Measurements from ENCODE around the gene MLX.
A peak's percentile ranks its signal among the peaks of the same experiment; 100 is the strongest.

Gene MLX, protein sequence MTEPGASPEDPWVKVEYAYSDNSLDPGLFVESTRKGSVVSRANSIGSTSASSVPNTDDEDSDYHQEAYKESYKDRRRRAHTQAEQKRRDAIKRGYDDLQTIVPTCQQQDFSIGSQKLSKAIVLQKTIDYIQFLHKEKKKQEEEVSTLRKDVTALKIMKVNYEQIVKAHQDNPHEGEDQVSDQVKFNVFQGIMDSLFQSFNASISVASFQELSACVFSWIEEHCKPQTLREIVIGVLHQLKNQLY

DNA sequence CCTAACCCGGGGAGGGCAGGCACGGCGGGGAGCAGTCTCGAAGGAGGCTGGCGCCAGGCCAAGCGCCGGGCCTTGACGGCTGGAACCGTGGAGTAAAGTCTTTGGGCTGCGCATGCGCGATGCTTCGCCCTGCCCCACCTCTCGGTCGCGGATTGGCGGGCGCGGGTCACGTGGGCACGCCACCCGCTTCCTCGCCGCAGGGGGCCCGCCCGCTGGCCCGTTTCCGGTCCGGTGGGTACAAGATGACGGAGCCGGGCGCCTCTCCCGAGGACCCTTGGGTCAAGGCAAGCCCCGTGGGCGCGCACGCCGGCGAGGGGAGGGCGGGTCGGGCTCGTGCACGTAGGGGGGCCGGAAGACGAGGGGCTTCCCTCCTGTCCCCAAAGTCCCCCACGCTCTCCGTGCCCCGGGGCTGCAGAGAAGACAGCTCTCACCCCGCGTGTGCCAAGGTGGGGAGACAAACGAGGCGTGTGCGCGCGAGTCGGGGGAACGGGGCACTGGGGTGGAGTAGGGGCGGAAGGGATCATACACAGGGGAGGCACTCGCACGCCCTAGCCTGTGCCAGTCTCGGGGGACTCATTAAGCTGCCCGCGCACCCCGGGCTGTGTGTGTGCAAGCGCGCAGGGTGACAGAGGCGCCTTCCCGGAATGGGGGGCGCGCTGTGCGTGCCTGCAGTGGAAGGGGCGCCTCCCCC is at the start of gene MLX:
TSS of gene MLX (plus strand) at position 218 of the 691 bp plus-strand sequence. CDS start at position 243, 25 bp downstream.
- peak; percentile 97 for DNase-seq (ENCODE audit: low spot score)

DNA sequence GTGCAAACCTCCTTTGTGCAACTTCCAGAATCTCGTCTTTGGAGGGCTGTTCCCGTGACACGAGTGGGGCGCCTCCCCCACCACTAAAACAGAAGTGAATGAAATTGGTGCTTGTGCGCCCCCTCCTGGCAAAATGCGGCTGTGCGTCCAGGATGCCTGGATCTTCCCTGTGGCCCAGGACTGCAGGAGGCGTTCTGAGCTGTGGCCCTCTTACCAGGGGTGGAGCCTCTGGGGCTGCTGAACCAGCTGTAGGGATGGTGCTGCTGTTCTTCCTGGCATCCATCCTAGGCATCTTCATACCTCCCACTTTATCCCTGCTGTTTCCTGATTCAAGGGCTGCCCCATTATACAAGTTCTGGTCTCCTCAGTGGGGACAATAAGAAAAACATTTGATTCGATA is 49.4 kb upstream of the MLX start:
- DNase-seq (ENCODE audit: low spot score): peak; percentile 86

DNA sequence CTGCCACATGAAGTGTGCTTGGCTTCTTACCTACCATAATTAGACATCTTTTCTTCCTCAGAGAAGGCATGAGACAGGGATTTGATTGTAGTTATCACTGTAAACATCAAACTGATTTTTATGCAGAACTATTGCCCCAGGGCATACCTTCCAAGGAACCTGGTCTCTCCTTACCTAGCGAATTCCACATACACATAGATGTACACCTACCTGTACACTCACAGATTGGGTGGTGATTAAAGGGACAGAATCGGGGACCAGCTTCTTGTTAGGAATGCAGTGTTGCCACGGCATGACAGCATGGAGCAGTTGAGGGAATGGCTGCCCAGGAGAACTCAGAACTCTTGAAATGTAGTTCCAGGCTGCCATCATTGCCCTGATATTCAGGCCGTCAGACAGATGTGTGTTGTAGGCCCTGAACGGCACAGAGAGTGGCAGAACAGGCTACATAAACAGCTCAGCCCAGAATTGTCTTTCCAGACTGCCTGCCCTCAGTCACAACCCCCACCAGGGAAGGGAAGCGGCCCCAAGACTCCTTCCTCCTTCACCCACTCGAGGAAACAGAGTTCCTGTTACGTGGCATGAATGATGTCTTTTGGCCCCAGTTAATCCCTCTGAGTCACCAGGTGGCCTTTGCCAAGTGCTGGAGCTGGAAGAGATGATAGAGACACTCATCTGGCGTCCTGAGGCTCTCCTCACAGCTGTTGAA is 48.7 kb upstream of the MLX start:
- DNase-seq (ENCODE audit: low spot score): peak; percentile 90

DNA sequence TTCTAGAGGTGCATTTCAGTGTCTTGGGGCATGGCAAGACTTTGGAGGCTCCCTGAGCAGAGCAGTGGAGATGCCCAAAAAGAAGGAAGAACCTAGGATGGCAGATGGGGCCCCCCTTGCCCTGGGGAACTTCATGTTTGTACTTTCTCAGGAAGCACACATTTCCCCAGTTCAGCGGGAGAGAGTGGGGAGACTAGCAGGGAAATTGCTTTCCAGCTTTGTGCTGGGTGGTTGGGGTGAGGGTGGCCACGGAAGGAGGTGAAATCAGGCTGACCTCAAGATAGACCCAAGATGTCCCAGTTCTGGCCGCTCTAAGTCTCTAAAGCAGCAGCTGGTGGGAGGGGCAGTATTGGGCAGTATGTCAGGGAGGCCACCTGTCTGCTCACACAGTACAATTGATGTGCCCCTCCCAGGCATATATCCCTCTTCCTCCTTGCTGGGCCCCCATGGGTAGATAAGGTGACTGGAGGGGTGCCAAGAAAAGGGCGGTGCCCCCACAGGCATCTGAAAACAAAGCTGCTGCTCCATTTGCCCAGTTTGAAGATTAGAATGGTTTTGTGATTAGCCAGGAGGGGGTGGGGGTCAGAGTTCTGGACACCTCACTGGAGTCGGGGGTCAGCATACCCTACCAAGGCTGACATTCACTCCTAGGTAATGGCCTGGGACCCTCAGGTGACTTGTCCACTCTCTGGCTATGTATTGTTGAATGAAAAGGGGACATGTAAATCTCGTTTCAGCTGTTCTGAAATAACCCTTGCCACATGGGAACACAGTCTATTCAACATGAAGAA is 48.0 kb upstream of the MLX start:
- DNase-seq (ENCODE audit: low spot score): peak; percentile 85

DNA sequence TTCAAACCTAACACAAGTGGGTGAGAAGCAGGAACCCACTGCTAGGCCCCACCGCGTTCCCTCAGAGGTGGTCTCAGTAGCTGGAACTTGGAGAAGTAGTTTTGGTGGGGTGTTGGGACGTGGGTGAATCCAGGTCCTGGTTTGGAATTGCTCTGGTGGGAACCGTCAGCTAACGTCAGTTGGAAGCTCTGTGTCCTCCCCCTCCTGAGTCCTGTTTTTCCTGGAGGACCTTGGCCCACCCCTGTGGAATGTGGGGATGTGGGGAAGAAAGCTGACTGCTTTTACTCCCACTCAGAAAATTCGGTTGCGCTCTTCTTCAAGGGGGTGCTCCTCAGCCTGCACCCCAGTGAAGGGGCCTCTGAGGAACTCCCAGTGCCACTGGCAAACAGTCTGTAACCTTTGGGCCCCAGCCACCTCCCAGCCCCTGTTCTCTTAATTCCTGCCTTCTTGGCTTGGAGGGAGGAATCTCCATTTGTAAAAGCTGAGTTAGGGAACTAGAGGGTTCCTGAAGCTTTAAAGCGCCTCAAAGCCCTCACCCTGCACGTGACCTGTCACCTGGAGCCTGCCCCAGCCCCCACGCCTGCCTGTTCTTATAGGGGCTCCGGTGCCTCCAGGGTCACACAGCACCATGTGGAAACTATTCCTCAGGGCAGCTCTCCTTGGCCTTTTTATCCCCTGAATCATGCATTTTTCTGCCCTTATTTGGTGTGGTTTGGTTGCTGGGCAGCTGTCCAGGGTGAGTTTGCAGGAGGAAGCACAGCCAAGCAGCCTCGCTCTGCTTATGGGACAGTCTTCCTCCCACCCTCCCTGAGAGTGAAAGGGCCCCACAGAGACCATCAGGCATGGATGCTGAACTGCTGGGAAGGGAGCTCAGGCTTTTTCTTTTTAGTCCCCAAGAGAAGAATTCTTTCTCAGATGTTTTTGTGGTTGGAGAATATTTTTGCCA is 47.1 kb upstream of the MLX start:
- DNase-seq (ENCODE audit: low spot score): peak; percentile 40

DNA sequence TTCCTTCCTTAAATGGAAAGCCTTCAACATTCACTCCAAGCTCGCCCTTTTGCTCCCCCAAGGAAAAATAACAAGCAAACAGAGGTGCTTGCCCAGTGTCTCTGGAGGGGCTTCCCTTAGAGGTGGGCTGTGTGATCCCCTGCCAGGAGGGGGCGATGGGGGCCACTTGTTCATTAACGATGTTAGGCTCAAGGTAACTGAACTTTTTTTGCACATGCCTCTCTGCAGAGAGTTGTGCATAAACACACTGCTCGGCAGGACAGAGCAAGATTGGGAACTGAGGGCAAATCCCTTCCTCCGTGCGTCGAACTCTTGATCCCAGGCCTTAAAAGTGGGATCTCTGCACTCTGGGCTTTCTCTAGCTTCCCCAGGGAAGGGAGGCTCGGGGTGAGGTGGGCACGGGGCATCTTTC is 46.4 kb upstream of the MLX start:
- DNase-seq (ENCODE audit: low spot score): no peak

DNA sequence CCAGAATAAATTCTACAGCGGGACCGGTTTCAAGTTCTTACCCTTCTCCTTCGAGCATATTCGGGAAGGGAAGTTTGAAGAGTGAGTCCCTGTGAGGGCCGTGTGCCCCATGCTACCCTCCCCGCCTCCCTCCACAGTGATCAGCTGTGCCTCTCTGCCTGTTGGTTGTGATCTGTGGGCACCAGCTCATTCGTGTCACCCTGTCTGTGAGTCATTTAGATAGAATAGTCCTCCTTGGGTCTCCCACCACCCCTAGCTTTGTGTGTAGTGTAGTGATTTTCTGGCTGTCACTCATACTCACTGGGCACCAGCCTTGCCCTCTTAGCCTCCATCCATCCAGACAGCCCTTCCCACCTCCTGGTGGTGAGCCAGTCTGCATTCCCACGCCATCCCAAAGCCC is 45.9 kb upstream of the MLX start:
- DNase-seq (ENCODE audit: low spot score): no peak

DNA sequence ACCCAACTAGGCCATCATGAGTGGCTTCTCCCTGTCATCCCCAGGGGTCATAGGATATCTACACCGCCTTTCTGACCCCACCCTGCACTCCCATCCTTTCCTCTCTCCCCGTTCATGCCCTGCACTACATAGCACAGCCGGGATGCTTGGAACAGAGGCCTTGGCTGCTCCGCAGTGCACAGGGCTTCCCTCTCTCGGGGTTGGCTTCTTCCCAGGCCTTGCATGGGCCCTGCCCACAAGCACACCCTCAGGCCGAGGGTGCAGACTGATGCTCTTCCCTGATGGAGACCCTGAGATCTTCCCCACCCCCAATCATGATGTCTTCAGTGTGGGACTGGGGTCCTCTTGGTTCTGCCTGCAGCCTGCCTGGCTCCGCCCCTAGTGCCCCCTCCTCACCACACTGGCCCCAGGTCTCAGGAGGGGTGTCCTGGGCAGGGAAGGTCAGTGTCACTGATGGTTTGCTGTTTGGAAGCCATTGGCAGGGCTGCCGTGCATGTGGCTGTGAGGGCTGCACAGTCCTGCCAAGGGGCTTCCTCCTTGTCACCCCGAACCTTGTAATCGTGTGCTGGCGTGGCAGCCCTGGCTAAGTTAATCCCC is 45.1 kb upstream of the MLX start:
- no peak for DNase-seq (ENCODE audit: low spot score)

DNA sequence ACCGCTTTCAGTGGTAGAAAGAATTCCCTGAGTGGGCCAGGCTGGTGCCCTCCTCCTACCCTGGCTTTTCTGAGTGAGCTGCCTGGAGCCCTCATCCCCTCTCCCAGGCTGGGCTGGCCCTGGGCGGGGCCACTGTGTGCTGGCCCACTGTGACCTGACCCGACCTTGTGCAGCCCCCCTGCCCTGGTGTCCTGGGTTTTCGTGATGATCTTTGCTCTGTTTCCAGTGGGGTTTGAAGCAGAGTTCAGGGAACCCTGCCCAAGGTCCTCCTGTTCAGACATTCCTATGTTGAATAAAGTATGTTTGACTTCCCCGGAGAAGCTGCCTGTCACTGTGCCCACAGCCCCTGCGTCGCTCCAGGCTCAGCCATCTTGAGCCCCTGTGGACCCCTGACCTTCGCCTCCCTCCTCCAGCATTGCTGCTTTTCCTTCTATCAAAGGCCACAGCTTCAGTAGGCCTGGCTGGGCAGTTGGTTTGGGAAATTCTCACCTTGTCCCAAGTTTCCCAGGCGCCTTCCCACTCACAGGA is 44.6 kb upstream of the MLX start:
- no peak for DNase-seq (ENCODE audit: low spot score)

DNA sequence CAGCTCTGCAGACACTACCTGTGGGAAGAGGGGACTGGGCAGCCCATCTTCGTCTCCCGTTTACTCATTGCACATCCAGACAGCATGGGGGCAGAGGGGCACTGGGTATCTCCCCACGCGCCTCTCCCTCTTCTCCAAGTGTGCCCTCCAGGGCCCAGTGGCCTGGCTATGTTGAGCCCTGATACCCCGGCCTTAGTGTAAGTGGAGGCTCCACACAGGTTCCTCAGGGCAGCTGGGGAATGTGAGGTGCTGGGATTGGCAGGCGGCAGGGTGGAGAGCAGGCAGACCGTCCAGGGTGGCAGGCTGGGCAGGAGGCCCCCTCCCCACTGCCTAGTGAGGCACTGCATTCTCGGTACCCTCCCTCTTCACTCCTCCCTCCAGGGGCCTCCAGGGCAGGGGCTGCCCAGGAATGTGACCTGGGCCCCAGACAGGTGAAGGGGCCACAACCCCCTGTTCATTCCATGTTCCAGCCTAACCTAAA is 44.1 kb upstream of the MLX start:
- DNase-seq (ENCODE audit: low spot score): no peak

DNA sequence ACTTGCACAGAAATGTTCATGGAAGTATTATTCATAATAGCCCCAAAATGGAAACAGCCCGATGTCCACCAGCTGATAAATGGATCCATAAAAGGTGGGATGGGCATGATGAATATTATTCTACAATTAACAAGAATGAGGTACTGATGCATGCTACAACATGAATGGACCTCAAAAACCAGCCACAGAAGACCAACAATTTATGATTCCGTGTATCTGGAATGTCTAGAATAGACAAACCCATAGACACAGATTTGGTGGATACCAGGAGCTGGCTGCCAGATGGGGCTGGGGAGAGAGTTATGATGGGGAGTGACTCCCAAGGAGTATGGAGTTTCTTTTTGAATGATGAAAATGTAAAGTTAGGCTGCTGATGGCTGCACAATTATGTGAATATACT is 41.7 kb upstream of the MLX start:
- no peak for DNase-seq (ENCODE audit: low spot score)

DNA sequence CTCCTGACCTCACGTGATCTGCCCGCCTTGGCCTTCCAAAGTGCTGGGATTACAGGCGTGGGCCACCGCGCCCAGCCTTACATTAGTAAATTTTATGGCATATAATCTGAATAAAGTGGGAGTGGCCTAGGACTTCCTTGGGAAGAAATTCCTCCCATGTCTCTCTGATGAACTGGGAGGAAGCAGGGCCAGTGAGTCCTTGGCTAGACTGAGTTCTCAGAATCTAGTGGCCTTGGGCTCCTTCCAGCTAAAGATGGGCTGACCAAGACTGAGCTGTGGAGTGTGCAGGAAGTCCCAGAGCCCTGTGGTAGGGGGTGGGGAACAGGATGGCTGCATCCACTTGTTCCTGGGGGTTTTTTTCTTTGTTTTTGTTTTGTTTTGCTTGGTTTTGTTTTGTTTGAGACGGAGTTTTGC is 40.9 kb upstream of the MLX start:
- DNase-seq (ENCODE audit: low spot score): no peak

DNA sequence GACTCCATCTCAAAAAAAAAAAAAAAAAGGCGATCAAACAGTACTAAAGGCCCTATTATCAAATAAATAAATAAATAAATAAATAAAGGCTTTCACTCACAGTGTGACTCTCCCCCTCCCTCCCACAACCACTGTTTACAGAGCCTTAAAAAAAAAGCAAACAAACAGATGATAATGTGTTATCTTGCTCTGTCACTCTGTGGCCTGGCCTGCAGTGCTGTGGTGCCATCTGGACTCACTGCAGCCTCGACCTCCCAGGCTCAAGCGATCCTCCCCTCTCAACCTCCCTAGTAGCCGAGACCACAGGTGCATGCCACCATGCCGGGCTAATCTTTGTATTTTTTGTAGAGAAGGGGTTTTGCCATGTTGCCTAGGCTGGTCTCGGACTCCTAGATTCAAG is 39.0 kb upstream of the MLX start:
- DNase-seq (ENCODE audit: low spot score): no peak

DNA sequence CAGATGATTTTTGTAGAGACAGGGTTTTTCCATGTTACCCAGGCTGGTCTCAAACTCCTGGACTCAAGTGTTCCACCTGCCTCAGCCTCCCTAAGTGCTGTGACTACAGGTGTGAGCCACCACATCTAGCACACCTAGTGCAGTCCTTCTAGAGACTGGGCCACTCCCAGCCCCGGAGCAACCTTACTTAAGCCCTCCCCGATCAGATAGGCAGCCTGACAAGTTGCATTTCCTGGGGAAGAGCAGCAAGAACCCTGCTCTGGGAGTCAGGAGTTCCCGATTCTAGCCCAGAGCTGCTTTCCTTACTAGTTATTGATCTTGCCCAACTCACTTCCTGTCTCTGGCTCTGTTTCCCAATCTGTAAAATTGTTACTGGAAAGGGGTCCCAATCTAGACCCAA is 37.8 kb upstream of the MLX start:
- DNase-seq (ENCODE audit: low spot score): no peak

DNA sequence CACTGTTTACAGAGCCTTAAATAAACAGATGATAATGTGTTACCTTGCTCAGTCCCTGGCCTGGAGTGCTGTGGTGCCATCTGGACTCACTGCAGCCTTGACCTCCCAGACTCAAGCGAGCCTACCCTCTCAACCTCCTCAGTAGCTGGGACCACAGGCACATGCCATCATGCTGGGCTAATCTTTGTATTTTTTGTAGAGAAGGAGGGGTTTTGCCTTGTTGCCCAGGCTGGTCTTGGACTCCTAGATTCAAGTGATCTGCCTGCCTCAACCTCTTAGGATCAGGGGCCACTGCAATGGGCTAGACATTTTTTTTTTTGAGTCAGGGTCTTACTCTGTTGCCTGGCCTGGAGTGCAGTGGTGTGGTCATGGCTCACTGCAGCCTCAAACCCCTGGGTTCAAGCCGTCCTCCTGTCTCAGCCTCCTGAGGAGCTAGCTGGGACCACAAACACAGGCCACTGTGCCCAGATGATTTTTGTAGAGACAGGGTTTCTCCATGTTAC is 35.9 kb upstream of the MLX start:
- DNase-seq (ENCODE audit: low spot score): no peak

DNA sequence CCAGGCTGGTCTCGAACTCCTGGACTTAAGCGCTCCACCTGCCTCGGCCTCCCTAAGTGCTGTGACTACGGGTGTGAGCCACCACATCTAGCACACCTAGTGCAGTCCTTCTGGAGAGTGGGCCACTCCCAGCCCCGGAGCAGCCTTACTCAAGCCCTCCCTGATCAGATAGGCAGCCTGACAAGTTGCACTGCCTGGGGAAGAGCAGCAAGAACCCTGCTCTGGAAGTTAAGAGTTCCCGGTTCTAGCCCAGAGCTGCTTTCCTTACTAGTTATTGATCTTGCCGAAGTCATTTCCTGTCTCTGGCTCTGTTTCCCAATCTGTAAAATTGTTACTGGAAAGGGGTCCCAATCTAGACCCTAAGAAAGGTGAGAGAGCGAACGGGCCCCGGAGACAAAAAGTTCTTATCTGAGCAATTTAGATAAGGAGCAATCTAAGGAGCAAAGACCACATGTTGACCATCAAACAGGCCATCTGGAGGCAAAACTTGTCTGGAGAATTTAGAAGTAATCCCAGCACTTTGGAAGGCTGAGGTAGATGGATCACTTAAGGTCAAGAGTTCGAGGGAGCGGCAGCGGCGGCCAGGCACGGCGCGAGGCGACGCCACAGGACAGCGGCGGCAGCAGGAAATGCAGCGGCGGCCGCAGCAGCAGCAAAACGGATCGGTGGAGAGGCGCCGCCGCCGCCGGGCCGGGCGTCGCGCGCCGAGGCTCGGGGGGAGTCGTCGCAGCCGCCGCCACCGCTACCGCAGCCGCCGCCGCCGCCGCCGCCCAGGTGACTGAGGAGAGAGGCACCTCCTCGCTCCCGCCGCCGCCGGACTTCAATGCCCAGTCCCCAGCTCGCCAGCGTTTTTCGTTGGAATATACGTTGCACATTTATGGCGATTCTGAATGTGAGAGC is 35.2 kb upstream of the MLX start:
- peak; percentile 57 for DNase-seq (ENCODE audit: low spot score)

DNA sequence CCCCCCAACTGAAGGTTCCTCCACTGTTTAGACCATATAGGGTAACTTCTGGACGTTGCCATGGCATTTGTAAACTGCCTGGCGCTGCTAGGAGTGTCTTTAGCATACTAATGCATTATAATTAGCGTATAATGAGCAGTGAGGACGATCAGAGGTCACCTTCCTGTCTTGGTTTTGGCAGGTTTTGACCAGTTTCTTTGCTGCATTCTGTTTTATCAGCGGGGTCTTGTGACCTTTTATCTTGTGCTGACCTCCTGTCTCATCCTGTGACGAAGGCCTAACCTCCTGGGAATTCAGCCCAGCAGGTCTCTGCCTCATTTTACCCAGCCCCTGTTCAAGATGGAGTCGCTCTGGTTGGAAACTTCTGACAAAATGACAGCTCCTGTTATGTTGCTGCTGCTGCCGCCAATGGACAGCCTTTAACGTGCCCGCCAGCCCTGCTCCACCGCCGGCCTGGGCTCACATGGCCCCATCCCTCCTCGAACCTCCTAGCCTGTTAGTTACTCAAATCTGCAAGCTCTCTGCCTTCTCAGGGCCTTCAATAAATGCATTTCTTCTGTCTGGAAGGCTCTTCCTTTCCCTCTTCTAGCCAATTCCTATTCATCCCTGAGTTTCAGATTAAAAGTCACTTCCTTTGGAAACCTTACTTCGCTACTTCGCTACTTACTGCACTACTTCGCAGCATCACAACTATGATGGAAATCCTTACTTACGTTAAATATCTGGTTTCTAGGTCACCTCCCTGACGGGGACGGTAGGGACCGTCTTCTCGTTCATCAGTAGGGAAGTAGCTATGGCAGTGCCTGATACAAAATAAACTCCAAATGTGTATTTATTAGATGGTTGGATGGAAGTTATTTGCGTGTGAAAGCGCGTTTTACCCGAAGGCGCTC is 31.5 kb upstream of the MLX start:
- DNase-seq (ENCODE audit: low spot score): no peak

DNA sequence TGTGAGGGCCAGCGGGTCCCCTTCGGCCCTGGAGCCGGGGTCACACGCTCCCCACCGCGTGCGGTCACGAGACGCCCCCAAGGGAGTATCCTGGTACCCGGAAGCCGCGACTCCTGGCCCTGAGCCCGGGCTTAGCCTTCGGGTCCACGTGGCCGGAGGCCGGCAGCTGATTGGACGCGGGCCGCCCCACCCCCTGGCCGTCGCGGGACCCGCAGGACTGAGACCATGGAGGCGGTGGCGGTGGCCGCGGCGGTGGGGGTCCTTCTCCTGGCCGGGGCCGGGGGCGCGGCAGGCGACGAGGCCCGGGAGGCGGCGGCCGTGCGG is 30.9 kb upstream of the MLX start, which contains the start of gene NAGLU:
TSS of gene NAGLU (plus strand) at position 194 of the 324 bp plus-strand sequence. CDS start at position 226, 32 bp downstream.
- peak; percentile 87 for DNase-seq (ENCODE audit: low spot score)

Data from hematopoietic multipotent progenitor cell treated with erythropoietin and hydrocortisone succinate and interleukin-3 and kit ligand, for 15 days (in vitro differentiated cells).